Mucosa of stomach (tissue), 1 donor: ENCODE measurements around the gene STX1B.

Experiments
- H3K27me3 ChIP-seq: one replicate; pipeline ENCODE4 v1.7.0; 2013; ENCODE audit warnings: mild to moderate bottlenecking, low read length; ENCODE audit not compliant: control insufficient read depth, insufficient read depth
- H3K36me3 ChIP-seq: one replicate; pipeline ENCODE4 v1.7.0; 2013; ENCODE audit warnings: low read length; ENCODE audit not compliant: control insufficient read depth, insufficient read depth
- H3K4me1 ChIP-seq: one replicate; pipeline ENCODE4 v1.7.0; 2013; ENCODE audit warnings: mild to moderate bottlenecking, low read length; ENCODE audit not compliant: control insufficient read depth, insufficient read depth
- H3K4me3 ChIP-seq: one replicate; pipeline ENCODE4 v1.7.0; 2013; ENCODE audit warnings: low read length
- H3K9ac ChIP-seq: one replicate; pipeline ENCODE4 v1.7.0; 2013; ENCODE audit warnings: mild to moderate bottlenecking, low read length, moderate library complexity
- H3K9me3 ChIP-seq: one replicate; pipeline ENCODE4 v1.7.0; 2013; ENCODE audit warnings: mild to moderate bottlenecking, low read length, moderate library complexity; ENCODE audit not compliant: control insufficient read depth
- donor health status: Pancreatic carcinoma.

The STX1B gene

DNA sequence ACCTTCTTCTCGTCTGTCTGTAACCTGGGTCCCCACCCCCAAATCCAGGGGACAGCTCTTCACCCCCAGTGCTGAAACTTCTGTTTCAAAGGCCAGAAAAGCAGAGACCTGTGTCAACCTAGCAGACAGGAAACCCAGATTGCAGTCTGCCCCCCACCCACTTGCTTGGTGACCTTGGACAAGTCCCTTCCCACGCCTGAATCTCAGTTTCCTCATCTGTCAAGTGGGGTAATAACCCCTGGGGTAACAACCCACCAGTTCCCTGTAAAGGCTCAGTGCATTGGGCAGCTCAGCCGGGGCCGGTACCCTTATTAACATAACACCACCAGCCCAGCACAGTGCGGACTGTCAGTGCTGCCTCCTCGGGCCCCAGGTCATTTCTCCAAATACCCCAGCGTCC is 1.3 kb downstream of the STX1B start:
- no peaks in the 10 kb centered on the region for H3K4me1 ChIP-seq
- H3K4me3 ChIP-seq: no peak overlapping the region
- no peak overlapping the region for H3K9ac ChIP-seq
- H3K27me3 ChIP-seq: peaks cover 42% of the 10 kb centered on the region
- H3K9me3 ChIP-seq: no peaks in the 10 kb centered on the region
- no peaks in the 10 kb centered on the region for H3K36me3 ChIP-seq

DNA sequence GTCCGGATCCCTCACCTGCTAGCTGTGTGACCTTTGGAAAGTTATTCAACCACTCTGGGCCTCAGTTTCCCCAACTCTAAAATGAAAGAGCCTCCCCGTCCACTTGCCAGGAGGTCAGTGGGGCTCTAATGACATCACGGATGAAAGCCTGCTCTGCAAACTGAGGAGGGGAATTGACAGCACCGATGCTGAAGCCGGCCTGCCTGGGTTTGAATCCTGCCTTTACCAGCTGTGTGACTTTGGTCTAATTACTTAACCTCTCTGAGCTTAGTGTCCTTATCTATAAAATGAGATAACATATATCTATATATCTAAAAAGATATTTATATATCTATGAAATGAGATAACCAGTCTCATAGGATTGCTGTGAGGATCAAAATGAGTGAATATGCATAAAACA is 1.9 kb downstream of the STX1B start:
- no peaks in the 10 kb centered on the region for H3K9me3 ChIP-seq
- H3K4me1 ChIP-seq: no peaks in the 10 kb centered on the region
- no peak overlapping the region for H3K4me3 ChIP-seq
- H3K27me3 ChIP-seq: peaks cover 42% of the 10 kb centered on the region
- H3K36me3 ChIP-seq: no peaks in the 10 kb centered on the region
- H3K9ac ChIP-seq: no peak overlapping the region

DNA sequence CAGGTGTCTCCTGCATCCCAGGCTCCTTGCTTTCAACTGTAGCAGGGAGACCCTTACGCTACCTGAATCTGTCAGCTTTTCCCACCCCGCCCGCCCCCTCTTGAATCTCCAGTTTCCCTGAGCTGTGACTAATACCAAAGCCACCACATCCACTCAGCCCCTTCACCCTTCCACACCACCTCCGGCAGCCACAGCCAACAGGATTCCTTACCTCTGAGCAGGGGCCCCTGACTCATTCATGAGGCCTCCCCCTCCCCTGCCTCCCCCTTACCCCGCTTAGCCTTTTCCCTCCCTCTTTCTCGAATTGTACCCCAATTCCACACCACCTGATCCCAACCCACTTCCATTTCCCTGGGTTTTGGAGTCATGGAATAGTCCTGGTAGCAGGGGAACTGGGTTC is 2.3 kb downstream of the STX1B start:
- H3K4me1 ChIP-seq: no peaks in the 10 kb centered on the region
- H3K9ac ChIP-seq: no peak overlapping the region
- H3K36me3 ChIP-seq: no peaks in the 10 kb centered on the region
- H3K9me3 ChIP-seq: no peaks in the 10 kb centered on the region
- peaks cover 42% of the 10 kb centered on the region for H3K27me3 ChIP-seq
- no peak overlapping the region for H3K4me3 ChIP-seq

DNA sequence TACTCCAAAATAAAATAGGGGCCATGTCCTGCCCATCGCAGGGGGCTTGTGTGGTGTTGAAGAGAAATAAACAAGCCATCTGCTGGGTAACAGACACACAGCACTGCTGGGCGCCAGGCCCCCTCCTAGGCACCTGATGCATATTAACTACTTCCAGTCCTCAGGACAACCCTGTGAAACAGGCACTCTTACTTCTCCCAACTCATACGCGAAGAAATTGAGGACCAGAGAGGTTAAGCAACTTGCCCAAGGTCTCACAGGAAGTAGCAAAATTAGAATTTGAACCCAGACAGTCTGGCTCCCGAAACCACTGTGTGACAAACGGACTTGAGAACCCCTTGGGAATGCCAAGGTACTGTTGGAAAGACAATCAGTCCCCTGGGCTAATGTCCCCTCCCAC is 2.8 kb downstream of the STX1B start:
- Histone ChIP-seq H3K9me3 (no peaks in the 10 kb centered on the region), H3K4me1 (no peaks in the 10 kb centered on the region), H3K27me3 (peaks cover 42% of the 10 kb centered on the region), H3K9ac (no peak overlapping the region), H3K4me3 (no peak overlapping the region), H3K36me3 (no peaks in the 10 kb centered on the region)

DNA sequence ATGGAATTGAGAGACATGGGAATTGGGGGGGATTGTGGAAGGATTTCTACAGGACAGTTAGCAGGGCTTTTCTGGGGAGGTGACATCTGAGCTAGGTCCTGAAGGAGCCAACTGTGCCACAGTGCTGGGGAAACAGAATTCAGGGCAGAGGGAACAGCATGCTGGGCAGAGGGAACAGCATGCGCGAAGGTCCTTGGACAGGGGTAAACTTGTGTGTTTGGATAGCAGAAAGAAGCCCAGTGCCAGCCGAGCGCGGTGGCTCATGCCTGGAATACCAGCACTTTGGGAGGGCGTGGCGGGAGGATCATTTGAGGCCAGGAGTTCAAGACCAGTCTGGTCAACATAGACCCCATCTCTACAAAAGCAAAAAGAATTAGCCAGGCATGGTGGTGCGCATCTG is 3.8 kb downstream of the STX1B start:
- no peak overlapping the region for H3K4me3 ChIP-seq
- no peaks in the 10 kb centered on the region for H3K36me3 ChIP-seq
- H3K9me3 ChIP-seq: no peaks in the 10 kb centered on the region
- H3K4me1 ChIP-seq: no peaks in the 10 kb centered on the region
- H3K9ac ChIP-seq: no peak overlapping the region
- peaks cover 47% of the 10 kb centered on the region for H3K27me3 ChIP-seq

DNA sequence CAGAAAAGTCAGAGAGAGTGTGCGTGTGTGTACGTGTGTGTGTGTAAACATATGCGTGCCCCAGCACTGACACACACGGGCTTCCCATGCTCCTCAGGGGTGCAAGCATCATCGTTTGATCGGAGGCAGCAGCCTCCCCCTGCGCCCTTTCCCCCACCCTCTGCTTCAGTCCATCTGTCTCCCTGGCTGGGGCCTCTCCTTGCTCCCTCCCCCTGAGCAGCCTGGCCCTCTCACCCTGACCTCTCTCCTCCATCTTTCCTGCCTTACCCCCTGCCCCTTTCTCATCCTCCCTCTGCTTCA is 4.4 kb downstream of the STX1B start:
- no peak overlapping the region for H3K4me3 ChIP-seq
- H3K9ac ChIP-seq: no peak overlapping the region
- H3K27me3 ChIP-seq: peaks cover 42% of the 10 kb centered on the region
- H3K9me3 ChIP-seq: no peaks in the 10 kb centered on the region
- H3K4me1 ChIP-seq: no peaks in the 10 kb centered on the region
- H3K36me3 ChIP-seq: no peaks in the 10 kb centered on the region

DNA sequence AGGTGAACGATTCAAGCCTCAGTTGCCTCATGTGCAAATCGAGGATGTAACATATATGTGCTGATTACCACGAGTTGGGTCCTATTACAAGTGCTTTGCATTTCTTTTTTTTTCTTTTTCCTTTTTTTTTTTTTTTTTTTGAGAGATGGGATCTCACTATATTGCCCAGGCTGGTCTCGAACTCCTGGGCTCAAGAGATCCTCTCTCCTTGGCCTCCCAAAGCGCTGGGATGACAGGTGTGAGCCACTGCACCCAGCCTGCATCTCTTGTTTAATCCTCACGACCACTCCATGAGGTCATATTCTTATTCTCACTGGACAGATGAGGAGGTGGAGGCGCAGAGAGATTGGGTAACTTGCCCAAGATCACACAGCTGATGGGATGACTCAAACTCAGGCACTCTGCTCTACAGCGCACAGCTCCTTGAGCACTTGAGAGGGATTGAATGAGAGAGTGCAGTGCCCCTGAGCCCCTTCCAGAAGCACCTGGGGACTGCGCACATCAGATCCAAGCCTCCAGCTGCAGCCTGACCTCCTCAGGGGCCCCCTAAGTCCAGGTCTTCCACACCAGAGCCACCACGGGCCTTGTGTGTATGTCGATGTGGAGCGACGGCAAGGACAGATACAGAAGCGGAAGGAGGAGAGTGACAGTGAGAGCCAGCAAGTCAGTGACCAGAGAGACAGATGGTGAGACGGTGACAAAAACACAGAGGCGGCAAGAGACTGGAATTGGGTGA is 4.9 kb downstream of the STX1B start:
- no peak overlapping the region for H3K9ac ChIP-seq

DNA sequence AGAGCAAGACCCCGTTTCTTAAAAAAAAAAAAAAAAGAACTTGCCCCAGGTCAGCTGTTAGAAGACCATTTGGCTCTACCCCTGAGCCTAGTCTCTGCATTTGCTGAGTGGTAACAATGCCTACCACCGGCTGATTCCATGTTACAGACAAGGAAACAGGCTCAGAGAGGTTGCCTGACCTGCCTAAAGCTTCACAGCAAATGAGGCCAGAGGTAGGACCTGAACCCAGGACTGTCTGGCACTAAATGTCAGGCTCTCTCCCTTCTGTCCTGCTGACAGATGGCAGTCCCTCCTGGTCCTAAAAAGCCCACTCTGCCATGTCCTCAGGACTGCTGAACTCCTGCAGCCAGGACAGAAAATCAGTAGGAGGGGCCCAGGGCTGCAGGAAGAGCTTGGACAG is 5.8 kb downstream of the STX1B start:
- H3K36me3 ChIP-seq: no peaks in the 10 kb centered on the region
- H3K4me1 ChIP-seq: no peaks in the 10 kb centered on the region
- H3K4me3 ChIP-seq: no peak overlapping the region
- H3K9me3 ChIP-seq: no peaks in the 10 kb centered on the region
- peaks cover 32% of the 10 kb centered on the region for H3K27me3 ChIP-seq
- no peak overlapping the region for H3K9ac ChIP-seq

More for the DNA sequence above, 4.9 kb downstream of the STX1B start:
- no peak overlapping the region for H3K4me3 ChIP-seq
- peaks cover 38% of the 10 kb centered on the region for H3K27me3 ChIP-seq
- no peaks in the 10 kb centered on the region for H3K9me3 ChIP-seq
- H3K36me3 ChIP-seq: no peaks in the 10 kb centered on the region
- H3K4me1 ChIP-seq: no peaks in the 10 kb centered on the region

DNA sequence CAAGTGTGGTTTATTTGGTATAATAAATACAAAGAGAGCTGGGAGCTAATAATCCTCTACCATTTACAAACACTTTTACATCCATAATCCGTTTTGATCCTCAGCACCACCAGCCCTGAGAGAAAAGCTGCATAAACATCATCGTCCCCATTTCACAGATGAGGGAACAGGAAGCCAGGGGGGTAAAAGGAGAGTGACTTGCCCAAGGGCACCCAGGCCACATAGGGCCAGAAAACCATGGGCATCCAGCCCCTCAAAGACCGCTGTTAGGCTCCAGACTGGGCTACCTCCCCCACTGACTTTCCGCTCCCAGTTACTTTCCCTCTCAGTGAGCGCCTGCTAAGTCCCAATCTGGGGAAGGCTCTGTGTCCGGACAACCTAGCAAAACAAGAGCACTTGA is 6.7 kb downstream of the STX1B start:
- H3K9me3 ChIP-seq: no peaks in the 10 kb centered on the region
- H3K9ac ChIP-seq: no peak overlapping the region
- no peak overlapping the region for H3K4me3 ChIP-seq
- no peaks in the 10 kb centered on the region for H3K36me3 ChIP-seq
- H3K27me3 ChIP-seq: peaks cover 23% of the 10 kb centered on the region
- H3K4me1 ChIP-seq: no peaks in the 10 kb centered on the region

DNA sequence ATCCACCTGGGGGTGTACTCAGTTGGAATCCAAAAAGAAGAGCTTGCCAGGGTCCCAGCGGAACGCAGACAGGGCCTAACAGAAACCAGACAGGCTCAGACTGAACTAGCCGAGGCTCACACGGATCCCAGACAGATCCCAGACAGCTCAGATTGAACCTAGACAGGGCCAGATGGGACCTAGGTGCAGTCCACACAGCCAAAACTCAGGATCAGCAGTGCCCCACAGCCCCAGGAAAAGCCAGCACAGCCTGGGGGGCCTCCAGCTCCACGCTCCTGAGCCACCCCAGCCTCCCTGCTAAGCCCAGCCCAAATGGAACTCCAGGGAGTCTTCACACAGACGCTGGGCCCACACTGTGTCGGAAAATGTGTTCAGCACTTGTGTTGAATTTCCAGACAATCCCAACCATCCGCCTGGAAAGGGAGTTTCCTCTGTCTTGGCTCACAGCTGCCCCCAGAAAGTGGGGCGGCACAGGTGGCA is 7.5 kb downstream of the STX1B start:
- H3K9me3 ChIP-seq: no peaks in the 10 kb centered on the region
- H3K4me1 ChIP-seq: peaks cover 2% of the 10 kb centered on the region
- H3K9ac ChIP-seq: no peak overlapping the region
- H3K36me3 ChIP-seq: no peaks in the 10 kb centered on the region
- H3K4me3 ChIP-seq: no peak overlapping the region
- peaks cover 26% of the 10 kb centered on the region for H3K27me3 ChIP-seq

DNA sequence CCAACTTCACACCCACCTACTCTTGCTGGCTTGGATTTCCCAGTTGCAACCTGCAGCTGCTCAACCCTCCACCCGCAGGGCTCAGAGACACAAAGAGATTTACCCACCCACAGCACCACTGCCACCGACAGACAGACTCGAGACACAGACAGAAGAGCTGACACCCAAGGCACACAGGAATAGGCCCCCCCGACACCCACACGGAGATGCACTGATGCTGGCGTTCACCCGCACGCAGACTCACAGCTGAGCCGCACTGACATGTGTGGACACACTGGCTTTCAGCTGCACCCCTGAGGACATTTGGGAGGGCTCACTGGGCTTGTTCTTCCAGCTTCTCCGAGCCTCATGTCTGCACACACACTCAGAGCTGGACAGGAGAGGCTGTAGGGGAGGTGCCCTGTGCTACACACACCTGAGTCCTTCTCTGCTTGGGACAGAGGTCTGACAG is 8.2 kb downstream of the STX1B start:
- Histone ChIP-seq H3K9ac (no peak overlapping the region), H3K9me3 (no peaks in the 10 kb centered on the region), H3K4me3 (no peak overlapping the region), H3K4me1 (peaks cover 8% of the 10 kb centered on the region), H3K27me3 (peaks cover 26% of the 10 kb centered on the region), H3K36me3 (no peaks in the 10 kb centered on the region)

DNA sequence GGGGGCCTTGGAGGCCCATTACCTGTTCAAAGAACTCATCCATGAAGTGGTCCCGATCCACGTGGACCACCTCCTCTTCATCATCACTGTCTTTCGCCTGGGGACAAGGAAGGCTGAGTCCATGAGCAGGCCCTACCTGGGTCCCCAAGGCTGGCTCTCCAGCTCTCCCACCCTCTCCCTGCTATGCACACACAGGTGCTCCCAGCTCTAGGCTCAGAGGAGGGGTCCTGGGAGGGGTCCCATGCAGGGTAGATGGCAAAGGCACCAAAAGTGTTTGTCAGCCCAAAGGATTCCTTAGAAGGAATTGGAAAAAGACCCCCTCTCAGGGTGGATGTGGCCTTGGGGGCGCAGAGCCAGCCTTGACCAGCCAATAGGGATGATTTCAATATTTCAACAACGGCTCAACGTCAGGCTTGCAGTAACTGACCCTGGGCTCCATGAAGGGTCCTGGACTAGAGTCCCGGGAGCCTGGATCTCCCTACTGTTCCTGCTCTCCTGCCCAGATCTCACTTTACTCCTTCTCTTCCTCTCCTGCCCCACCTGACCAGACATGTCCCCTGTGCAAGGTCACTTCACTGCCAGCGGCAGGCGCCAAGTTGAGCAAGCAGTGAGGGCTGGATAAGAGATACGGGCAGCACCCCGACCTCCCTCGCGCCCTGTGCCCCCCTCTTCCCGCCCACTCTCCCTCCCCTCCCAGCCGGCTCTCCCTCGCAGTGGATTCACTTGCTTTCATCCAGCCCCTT is 8.8 kb downstream of the STX1B start:
- Histone ChIP-seq H3K36me3 (no peaks in the 10 kb centered on the region), H3K9ac (no peak overlapping the region), H3K9me3 (no peaks in the 10 kb centered on the region), H3K27me3 (peaks cover 28% of the 10 kb centered on the region), H3K4me3 (no peak overlapping the region), H3K4me1 (peaks cover 12% of the 10 kb centered on the region)
